Osteocyte (in vitro differentiated cells): ENCODE data around the gene ZNF776. TPM values are rescaled to one million over a fixed set of nuclear protein-coding genes. Genes with fewer than 3 reads are reported as not detected.
"Not testable (repeated sequence)": the region's sequence is repeated elsewhere in the genome, so short reads cannot be mapped to it uniquely, and the experiment has no call there.

Source experiments
- DNase-seq: peaks from one replicate; pipeline ENCODE4 v3.0.0; 2021; ENCODE audit warnings: mixed read lengths; ENCODE audit not compliant: unreplicated experiment; ENCODE audit errors: extremely low spot score
- H3K27ac Mint-ChIP-seq: one replicate; pipeline ENCODE4 v1.8.0; 2021; ENCODE audit warnings: mild to moderate bottlenecking, mixed read lengths; ENCODE audit not compliant: unreplicated experiment
- H3K27me3 Mint-ChIP-seq: one replicate; pipeline ENCODE4 v1.8.0; 2021; ENCODE audit warnings: mixed read lengths; ENCODE audit not compliant: unreplicated experiment
- H3K36me3 Mint-ChIP-seq: one replicate; pipeline ENCODE4 v1.8.0; 2021; ENCODE audit warnings: mixed read lengths; ENCODE audit not compliant: unreplicated experiment
- H3K4me1 Mint-ChIP-seq: one replicate; pipeline ENCODE4 v1.8.0; 2021; ENCODE audit warnings: mixed read lengths; ENCODE audit not compliant: unreplicated experiment
- H3K4me3 Mint-ChIP-seq: one replicate; pipeline ENCODE4 v1.8.0; 2021; ENCODE audit warnings: mild to moderate bottlenecking, moderate library complexity, mixed read lengths; ENCODE audit not compliant: unreplicated experiment
- H3K9me3 Mint-ChIP-seq: one replicate; pipeline ENCODE4 v1.8.0; 2021; ENCODE audit warnings: mixed read lengths; ENCODE audit not compliant: unreplicated experiment
- total RNA-seq: library from RNA; stranded (reverse); gene quantifications from 2 replicates; pipeline ENCODE4 v1.2.1, GENCODE V29; 2021
- TF ChIP-seq, protein P1 (sequence below): fragments of 200-600 bp; sonication (generic); IDR thresholded peaks from 2 replicates; pipeline ENCODE4 v1.5.0; 2021; ENCODE audit warnings: antibody characterized with exemption, mild to moderate bottlenecking, moderate library complexity

The ZNF776 gene
- total RNA-seq, 1 donor from 2014 or later, result 16.9 TPM

DNA sequence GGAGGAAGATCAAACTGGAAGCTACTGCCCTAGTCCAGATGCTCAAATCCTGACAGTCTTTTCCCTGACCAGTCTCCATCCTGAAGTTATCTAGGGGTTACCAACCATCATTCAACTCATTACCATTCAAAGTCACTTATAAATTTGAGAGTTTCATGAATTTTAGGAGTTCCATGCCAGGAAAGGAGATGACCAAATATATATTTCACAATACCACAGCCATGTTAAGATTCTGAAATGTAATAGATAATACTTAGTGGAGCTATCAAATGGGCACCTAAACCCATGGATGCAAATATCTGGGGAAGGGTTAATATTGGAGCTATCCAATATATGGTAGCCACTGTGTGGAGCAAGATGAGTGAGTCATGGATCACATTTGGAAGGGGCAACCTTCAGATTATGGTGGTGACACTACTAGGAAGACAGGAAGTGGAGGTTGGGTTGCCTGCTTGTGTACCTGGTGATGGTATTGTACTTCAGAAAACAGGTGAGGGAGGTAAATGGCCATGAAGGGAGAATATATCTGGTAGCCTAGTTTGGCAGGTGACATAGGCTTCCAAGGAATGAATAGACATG lies 41.6 kb downstream of the ZNF776 start:
- H3K9me3 Mint-ChIP-seq, result peaks cover 21% of the 10 kb centered on the region

DNA sequence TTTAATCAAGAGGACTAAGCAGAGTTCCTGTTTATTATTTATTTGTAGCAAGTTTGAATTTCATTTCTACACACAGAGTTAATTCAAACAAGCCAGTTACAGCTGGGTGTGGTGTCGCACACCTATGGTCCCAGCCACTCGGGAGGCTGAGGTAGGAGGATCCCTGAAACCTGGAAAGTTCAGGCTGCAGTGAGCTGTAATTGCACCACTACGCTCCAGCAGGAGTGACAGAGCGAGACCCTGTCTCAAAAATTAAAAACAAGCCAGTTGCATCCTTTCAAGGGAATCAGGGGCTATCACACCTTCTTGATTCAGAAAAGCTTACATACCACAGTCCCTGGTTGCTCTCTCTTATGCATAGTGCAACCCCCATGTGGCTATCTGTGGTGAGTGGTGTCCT lies 42.7 kb downstream of the ZNF776 start:
- TF ChIP-seq, protein P1, sequence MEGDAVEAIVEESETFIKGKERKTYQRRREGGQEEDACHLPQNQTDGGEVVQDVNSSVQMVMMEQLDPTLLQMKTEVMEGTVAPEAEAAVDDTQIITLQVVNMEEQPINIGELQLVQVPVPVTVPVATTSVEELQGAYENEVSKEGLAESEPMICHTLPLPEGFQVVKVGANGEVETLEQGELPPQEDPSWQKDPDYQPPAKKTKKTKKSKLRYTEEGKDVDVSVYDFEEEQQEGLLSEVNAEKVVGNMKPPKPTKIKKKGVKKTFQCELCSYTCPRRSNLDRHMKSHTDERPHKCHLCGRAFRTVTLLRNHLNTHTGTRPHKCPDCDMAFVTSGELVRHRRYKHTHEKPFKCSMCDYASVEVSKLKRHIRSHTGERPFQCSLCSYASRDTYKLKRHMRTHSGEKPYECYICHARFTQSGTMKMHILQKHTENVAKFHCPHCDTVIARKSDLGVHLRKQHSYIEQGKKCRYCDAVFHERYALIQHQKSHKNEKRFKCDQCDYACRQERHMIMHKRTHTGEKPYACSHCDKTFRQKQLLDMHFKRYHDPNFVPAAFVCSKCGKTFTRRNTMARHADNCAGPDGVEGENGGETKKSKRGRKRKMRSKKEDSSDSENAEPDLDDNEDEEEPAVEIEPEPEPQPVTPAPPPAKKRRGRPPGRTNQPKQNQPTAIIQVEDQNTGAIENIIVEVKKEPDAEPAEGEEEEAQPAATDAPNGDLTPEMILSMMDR, result no peak
- no peak for DNase-seq
- Mint-ChIP-seq H3K4me3 (no peak overlapping the region), H3K36me3 (peaks cover 60% of the 10 kb centered on the region), H3K4me1 (no peaks in the 10 kb centered on the region), H3K27ac (no peak overlapping the region), H3K9me3 (peaks cover 21% of the 10 kb centered on the region), H3K27me3 (no peaks in the 10 kb centered on the region)

More for the DNA sequence above, 41.6 kb downstream of the ZNF776 start:
- Mint-ChIP-seq H3K27ac (no peak overlapping the region), H3K27me3 (no peaks in the 10 kb centered on the region), H3K4me3 (no peak overlapping the region), H3K36me3 (peaks cover 60% of the 10 kb centered on the region), H3K4me1 (no peaks in the 10 kb centered on the region)
- TF ChIP-seq, protein P1, result no peak
- no peak for DNase-seq

DNA sequence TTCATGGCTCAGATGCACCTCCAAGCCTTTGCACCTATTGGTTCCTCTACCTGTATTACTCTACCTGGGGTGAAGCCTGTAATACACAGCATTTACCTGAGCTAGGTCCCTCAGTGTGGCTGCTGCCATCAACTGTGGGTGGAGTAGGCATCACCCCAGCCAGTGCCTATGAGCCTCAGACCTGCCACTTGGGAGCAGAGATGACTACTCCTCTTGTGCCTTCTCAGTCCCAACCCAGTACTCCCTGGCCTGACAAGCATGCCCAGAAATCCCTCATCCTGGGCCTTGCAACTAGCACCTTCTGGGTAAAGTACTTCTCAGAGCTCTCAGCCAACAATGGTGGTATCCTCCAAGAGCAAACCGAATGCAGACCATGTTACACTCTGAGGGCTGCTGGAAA lies 50.0 kb downstream of the ZNF776 start:
- Mint-ChIP-seq H3K4me1 (peaks cover 10% of the 10 kb centered on the region), H3K36me3 (peaks cover 22% of the 10 kb centered on the region)
- H3K27me3 Mint-ChIP-seq, DNase-seq, H3K27ac Mint-ChIP-seq, H3K4me3 Mint-ChIP-seq, H3K9me3 Mint-ChIP-seq: not testable (repeated sequence)

DNA sequence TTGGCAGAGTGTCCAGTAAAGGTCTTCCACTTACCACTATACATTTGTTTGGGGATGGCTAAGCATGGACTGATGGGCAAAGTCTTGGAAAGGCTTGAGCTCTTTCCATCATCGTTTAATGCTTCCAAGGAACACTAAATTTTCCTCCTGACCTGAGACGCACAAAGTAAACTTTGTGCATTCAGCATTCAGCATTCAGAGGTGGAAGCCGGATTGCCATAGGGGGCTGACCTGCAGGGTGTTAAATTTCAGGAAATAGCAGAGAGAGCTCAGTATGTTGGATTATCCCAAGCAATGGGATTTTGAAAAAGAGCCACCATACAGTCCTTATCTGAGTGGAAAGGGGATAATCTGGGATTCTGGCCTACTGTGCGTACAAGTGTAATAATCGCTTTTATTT lies 54.1 kb downstream of the ZNF776 start:
- no peak overlapping the region for H3K4me3 Mint-ChIP-seq

DNA sequence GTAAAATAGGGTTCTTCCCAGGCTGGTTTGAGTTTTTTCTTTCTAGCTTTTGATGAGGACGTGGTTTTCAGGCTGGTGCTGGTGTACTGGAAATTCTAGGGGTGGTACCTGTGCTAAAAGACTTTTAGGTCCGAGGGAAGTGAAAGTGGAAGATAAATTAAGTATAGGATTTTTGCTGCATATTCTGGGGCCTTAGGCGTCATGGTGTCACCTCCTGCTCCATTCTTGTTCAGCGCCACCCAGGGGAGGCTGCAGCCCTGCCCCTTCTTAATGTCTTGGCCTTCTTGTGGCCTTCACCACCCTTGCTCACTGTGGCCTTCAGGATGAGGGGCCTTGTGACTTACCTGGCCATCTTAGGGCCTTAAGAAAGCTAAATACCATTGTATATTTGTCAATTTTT lies 55.7 kb downstream of the ZNF776 start:
- Mint-ChIP-seq H3K27me3 (no peaks in the 10 kb centered on the region), H3K27ac (peak overlapping the region; percentile 4), H3K36me3 (peaks cover 6% of the 10 kb centered on the region), H3K9me3 (no peaks in the 10 kb centered on the region), H3K4me3 (no peak overlapping the region), H3K4me1 (peaks cover 44% of the 10 kb centered on the region)
- DNase-seq, result no peak
- TF ChIP-seq, protein P1, result no peak

More for the DNA sequence above, 54.1 kb downstream of the ZNF776 start:
- no peak for DNase-seq
- H3K27me3 Mint-ChIP-seq, result no peaks in the 10 kb centered on the region
- H3K9me3 Mint-ChIP-seq, result no peaks in the 10 kb centered on the region
- peaks cover 6% of the 10 kb centered on the region for H3K36me3 Mint-ChIP-seq
- H3K27ac Mint-ChIP-seq, result no peak overlapping the region
- TF ChIP-seq, protein P1, result no peak
- peaks cover 43% of the 10 kb centered on the region for H3K4me1 Mint-ChIP-seq

DNA sequence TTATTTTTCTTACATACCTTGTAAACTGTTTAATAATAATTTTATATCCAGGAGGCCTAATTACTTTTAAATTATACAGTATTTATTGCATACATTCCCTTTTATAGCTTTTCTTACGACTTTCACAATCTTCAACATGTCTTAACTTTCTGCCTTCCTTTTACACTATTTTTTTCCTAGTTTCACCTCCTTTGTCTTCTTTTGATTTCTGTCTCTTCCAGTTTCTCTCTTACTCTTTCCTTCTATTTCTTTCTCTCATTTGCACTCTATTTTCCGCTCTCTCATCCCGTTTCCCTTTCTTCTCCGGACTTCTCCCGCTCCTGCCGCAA lies 56.6 kb downstream of the ZNF776 start:
- peaks cover 12% of the 10 kb centered on the region for H3K36me3 Mint-ChIP-seq
- peaks cover 44% of the 10 kb centered on the region for H3K4me1 Mint-ChIP-seq
- TF ChIP-seq, protein P1, result no peak
- no peaks in the 10 kb centered on the region for H3K9me3 Mint-ChIP-seq
- H3K4me3 Mint-ChIP-seq, result peak overlapping the region; percentile 88
- DNase-seq, result no peak
- H3K27me3 Mint-ChIP-seq, result no peaks in the 10 kb centered on the region
- peak overlapping the region; percentile 99 for H3K27ac Mint-ChIP-seq
